ENCODE results near the gene TSPAN17.

DNA sequence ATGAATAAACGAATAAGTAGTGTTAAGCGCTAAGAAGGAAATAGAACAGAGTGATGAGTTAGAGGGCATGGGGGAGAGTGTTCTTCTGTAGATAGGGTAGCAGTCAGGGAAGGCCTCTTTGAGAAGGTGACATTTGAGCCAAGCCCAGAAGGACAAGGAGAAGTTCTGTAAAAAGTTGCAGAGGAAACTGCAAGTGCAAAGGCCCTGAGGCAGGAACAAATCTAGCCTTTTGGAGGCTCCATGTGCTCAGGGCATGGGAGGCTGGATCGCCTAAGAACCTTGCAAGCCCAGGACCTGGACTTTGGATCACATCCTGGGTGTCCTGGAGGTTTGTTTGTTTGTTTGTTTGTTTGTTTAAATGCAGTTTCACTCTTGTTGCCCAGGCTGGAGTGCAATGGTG lies 8.8 kb upstream of the TSPAN17 start:
- TF ChIP-seq, protein P1, sequence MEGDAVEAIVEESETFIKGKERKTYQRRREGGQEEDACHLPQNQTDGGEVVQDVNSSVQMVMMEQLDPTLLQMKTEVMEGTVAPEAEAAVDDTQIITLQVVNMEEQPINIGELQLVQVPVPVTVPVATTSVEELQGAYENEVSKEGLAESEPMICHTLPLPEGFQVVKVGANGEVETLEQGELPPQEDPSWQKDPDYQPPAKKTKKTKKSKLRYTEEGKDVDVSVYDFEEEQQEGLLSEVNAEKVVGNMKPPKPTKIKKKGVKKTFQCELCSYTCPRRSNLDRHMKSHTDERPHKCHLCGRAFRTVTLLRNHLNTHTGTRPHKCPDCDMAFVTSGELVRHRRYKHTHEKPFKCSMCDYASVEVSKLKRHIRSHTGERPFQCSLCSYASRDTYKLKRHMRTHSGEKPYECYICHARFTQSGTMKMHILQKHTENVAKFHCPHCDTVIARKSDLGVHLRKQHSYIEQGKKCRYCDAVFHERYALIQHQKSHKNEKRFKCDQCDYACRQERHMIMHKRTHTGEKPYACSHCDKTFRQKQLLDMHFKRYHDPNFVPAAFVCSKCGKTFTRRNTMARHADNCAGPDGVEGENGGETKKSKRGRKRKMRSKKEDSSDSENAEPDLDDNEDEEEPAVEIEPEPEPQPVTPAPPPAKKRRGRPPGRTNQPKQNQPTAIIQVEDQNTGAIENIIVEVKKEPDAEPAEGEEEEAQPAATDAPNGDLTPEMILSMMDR (conservative IDR thresholded peaks at IDR 0.05; ENCODE audit: low read depth, low read length) = no peak
- TF ChIP-seq EZH2 (IDR thresholded peaks at IDR 0.05; ENCODE audit: borderline replicate concordance, low read depth, low read length, poor library complexity, severe bottlenecking) = no peak

Data from A673 (cell line).